ENCODE measurements around the gene ACTL7B. TPM values are rescaled to one million over a fixed set of nuclear protein-coding genes. Genes with fewer than 3 reads are reported as not detected.

ACTL7B gene
- total and polyA plus RNA-seq, 2 experiments from 2014 or later: not detected

- no peak for TF ChIP-seq CTCF (conservative IDR thresholded peaks at IDR 0.05; ENCODE audit: low read depth in 2 of 2)
- no peak for TF ChIP-seq ETS1 (IDR thresholded peaks at IDR 0.05)
- no peak for TF ChIP-seq POLR2AphosphoS5 (IDR thresholded peaks at IDR 0.05; ENCODE audit: low read depth)
Measured at GRCh38 chr9:108811944-108812343, 43.8 kb downstream of the ACTL7B start (continued).

GRCh38 chr9:108809269-108809668 lies 46.5 kb downstream of the ACTL7B start:
- Mint-ChIP-seq H3K4me1 (peaks cover 6% of the 10 kb centered on the region), H3K36me3 (ENCODE audit: low read depth) (no peaks in the 10 kb centered on the region), H3K27me3 (ENCODE audit: insufficient read depth, low read depth, poor library complexity) (no peaks in the 10 kb centered on the region), H3K4me3 (no peak overlapping the region), H3K9me3 (no peaks in the 10 kb centered on the region), H3K27ac (no peak overlapping the region)
- no peaks in the 10 kb centered on the region for H3K4me1 ChIP-seq (ENCODE audit: insufficient read depth)
- H4K20me1 ChIP-seq (replicated peaks; ENCODE audit: insufficient read depth): no peaks in the 10 kb centered on the region
- DNase-seq (ENCODE audit: low spot score) (no peak), ATAC-seq (no peak)
- no peak for TF ChIP-seq JUNB (IDR thresholded peaks at IDR 0.05; ENCODE audit: unreplicated experiment)
- no peak for TF ChIP-seq EZH2 (IDR thresholded peaks at IDR 0.05; ENCODE audit: low read depth, unreplicated experiment)
- no peak for TF ChIP-seq STAT1 (IDR thresholded peaks at IDR 0.05; ENCODE audit: unreplicated experiment)
- no peak for TF ChIP-seq REST (IDR thresholded peaks at IDR 0.05; ENCODE audit: unreplicated experiment)
- no peak for TF ChIP-seq ZNF114 (CRISPR knock-in tag; IDR thresholded peaks at IDR 0.05)
- no peak for TF ChIP-seq CREB1 (CRISPR knock-in tag; IDR thresholded peaks at IDR 0.05; ENCODE audit: low read depth)
- no peak for TF ChIP-seq CTCF (conservative IDR thresholded peaks at IDR 0.05; ENCODE audit: low read depth in 2 of 2)
- TF ChIP-seq ZNF331 (CRISPR knock-in tag; IDR thresholded peaks at IDR 0.05; ENCODE audit: low read depth): no peak
- no peak for TF ChIP-seq ETS1 (IDR thresholded peaks at IDR 0.05)
- H3K36me3 ChIP-seq (ENCODE audit: insufficient read depth): no peaks in the 10 kb centered on the region
- H3K27me3 ChIP-seq (ENCODE audit: insufficient read depth): no peaks in the 10 kb centered on the region
- H3K79me2 ChIP-seq (replicated peaks; ENCODE audit: insufficient read depth): no peaks in the 10 kb centered on the region
- H3K9me2 ChIP-seq (ENCODE audit: insufficient read depth): peaks cover 12% of the 10 kb centered on the region
- H2AFZ ChIP-seq: no peak overlapping the region
- H3K27ac ChIP-seq (ENCODE audit: low read depth): no peak overlapping the region
- no peak overlapping the region for H3K4me2 ChIP-seq
- H3F3A ChIP-seq (replicated peaks; ENCODE audit: low read depth): no peaks in the 10 kb centered on the region
- no peak overlapping the region for H3K4me3 ChIP-seq

Measured in GM23338 (cell line).